Heart right ventricle (tissue), 16 donors: ENCODE results near the gene RPS19. TPM values are rescaled to one million over a fixed set of nuclear protein-coding genes. Genes with fewer than 3 reads are reported as not detected.

Source experiments
- ATAC-seq, 8 donors: fragments of 200-7000 bp; cut with Tn5 transposase; one replicate each; pipeline ENCODE4 v1.9.1; 2020; ENCODE audit warnings: mild to moderate bottlenecking in 8 of 8, moderate library complexity in 8 of 8, moderate number of reproducible peaks in 1 of 8
- DNase-seq, 2 donors: peaks; one replicate each; pipeline ENCODE4 v3.0.0-alpha.2; 2020
- H3K27ac ChIP-seq, 10 donors: fragments of 200-600 bp; sonication (generic) in 2 of 10; one replicate each; pipeline versions ENCODE4 v1.5.0 to v1.8.0; 2020 to 2022; ENCODE audit warnings: mild to moderate bottlenecking in 3 of 10
- H3K27me3 ChIP-seq, 7 donors: fragments of 200-600 bp; one replicate each; pipeline ENCODE4 v1.8.0; 2021 to 2022; ENCODE audit warnings: mild to moderate bottlenecking in 2 of 7
- H3K36me3 ChIP-seq, 9 donors: fragments of 200-600 bp; sonication (generic) in 1 of 9; one replicate each; pipeline versions ENCODE4 v1.5.0 to v1.8.0; 2020 to 2022; ENCODE audit warnings: mild to moderate bottlenecking in 2 of 9
- H3K4me1 ChIP-seq, 9 donors: fragments of 200-600 bp; sonication (generic) in 1 of 9; one replicate each; pipeline versions ENCODE4 v1.5.0 to v1.8.0; 2020 to 2022; ENCODE audit warnings: mild to moderate bottlenecking in 4 of 9
- H3K4me3 ChIP-seq, 10 donors: fragments of 200-600 bp; sonication (generic) in 2 of 10; one replicate each; pipeline versions ENCODE4 v1.5.0 to v1.8.0; 2020 to 2022; ENCODE audit warnings: mild to moderate bottlenecking in 7 of 10, moderate library complexity in 2 of 10
- H3K9me3 ChIP-seq, 11 donors: fragments of 200-600 bp in 10 of 11; sonication (generic) in 2 of 11; one replicate each; pipeline versions ENCODE4 v1.5.0 to v1.8.0; 2013 to 2022; ENCODE audit warnings: mild to moderate bottlenecking in 2 of 11, control low read depth in 1 of 11, moderate library complexity in 1 of 11
- CTCF ChIP-seq, 9 donors: fragments of 200-600 bp; sonication (generic) in 2 of 9; IDR thresholded peaks; one replicate each; pipeline versions ENCODE4 v1.5.0 to v1.8.0; 2021 to 2022; ENCODE audit warnings: antibody characterized with exemption in 9 of 9, mild to moderate bottlenecking in 5 of 9, moderate library complexity in 1 of 9
- WGBS, 2 donors: extraction: QIAGEN DNeasy Blood & Tissue Kit; methylation state at CpG; one replicate each; pipeline ENCODE4 v1.1.7; 2013; ENCODE audit warnings: inconsistent platforms in 1 of 2; 5-methylcytosine and 5-hydroxymethylcytosine counted together
- intact Hi-C, 10 donors: fragments of 100-400 bp; cut with DNase I; formaldehyde crosslinking; loops; one replicate each; pipeline versions ENCODE4 v1.11.1 to v1.14.2; 2022
- polyA plus RNA-seq, 2 donors: library from polyadenylated mRNA; stranded (reverse); fragments of 200-250 nt; gene quantifications; one replicate each; pipeline ENCODE4 v1.2.3, GENCODE V29; 2013
- total RNA-seq, 10 donors: library from RNA; stranded (reverse); fragmentation: NEBNext Ultra II Directional in 3 of 10; extraction: Animal tissue kit (Norgen Biotek cat#: 25700) in 3 of 10; gene quantifications; one replicate each; pipeline versions ENCODE4 v1.2.1 to v1.2.4, GENCODE V29; 2021 to 2023
- donor health status: Arrhythmogenic right ventricular cardiomyopathy.
- donor health status: ischemic (EF 13 %, LVEDD 7.1; RV severe dilation, severe dysfunction).
- donor health status: healthy with polysubstance abuse.
- donor health status: DM: no; HTN: yes; CAD: no.
- donor health status: DM: no; HTN: no; CAD: no.
- donor health status: ischemic (EF 25% LVEDD 6.9; RV normal size, moderate dysfunction).
- donor health status: ischemic (EF 25% LVEDD 5.7; RV mildly dilated, moderate dysfunction).
- donor health status: healthy.
- donor health status: DM: yes; HTN: yes; CAD: no.
- donor health status: Ischemic cardiomyopathy.
- donor health status: ischemic (EF 35%, LVEDD 5.7; RV mildly dilated, moderate dysfunction).
- donor health status: nonischemic (EF 11% LVEDD 7.7; RV severe dilation, severe dysfunction).
- donor health status: DM: yes; HTN: yes; CAD: no.
- donor health status: PGD.
- donor health status: ischemic (EF 29% LVEDD 5.4; RV normal size, mild dysfunction).
- donor health status: nonischemic (EF 23%, LVEDD 6.1; RV moderate dilation, normal function).

The RPS19 gene
- total and polyA plus RNA-seq, 12 donors = 446 to 1,996 (median 596) TPM

DNA sequence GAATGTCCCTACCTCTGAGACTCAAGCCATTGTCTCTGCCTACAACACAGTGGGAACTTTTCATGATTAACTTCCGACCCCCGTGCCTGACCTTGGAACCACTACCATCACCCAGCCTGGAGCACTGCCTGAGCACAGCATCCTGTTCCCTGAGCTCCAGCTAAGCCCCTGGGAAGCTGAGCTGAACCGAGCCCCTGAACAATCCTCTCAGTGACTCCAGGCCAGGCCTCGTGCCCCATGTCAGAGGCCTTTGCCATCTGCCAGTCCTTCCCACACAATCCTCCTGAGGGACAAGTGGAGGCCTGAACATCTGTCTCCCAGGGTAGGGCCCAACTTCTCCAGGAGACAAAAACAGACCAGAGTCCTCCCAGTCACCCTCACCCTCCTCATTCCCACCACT, 46.1 kb upstream of the RPS19 start:
- TF ChIP-seq CTCF (IDR thresholded peaks at IDR 0.05) = no peak
- no peak overlapping the region for H3K4me3 ChIP-seq
- ATAC-seq = no peak
- peaks cover 0 to 36% (median 20%) of the 10 kb centered on the region in 7 donors for H3K27me3 ChIP-seq
- H3K36me3 ChIP-seq = no peaks in the 10 kb centered on the region
- DNase-seq = no peak
- intact Hi-C loops = no loop called here
- 42 to 56% methylated on average over 4 of the region's 4 CpGs for WGBS, 2 donors
- no peak overlapping the region for H3K27ac ChIP-seq
- H3K9me3 ChIP-seq = no peaks in the 10 kb centered on the region
- peaks cover 0 to 28% (median 0%) of the 10 kb centered on the region in 9 donors for H3K4me1 ChIP-seq

DNA sequence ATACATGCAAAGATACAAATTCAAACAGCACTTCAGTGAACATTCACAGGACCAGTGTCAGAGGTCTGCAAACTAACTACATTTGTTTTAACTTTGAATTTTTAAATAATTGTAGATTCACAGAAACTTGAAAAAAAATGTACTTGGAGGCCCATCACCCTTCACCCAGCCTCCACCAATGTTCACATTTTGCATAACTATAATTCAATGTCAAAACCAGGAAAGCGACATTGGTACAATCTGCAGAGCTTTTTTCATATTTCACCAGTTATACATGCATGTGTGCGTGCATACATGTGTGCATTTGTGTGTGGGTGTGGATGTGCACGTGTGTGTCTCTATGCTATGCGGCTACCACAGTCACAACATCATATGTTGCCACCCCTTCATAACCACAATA, 44.8 kb upstream of the RPS19 start:
- TF ChIP-seq CTCF (IDR thresholded peaks at IDR 0.05) = no peak
- Histone ChIP-seq H3K4me3 (no peak overlapping the region), H3K36me3 (no peaks in the 10 kb centered on the region), H3K4me1 (peaks cover 0 to 16% (median 0%) of the 10 kb centered on the region in 9 donors), H3K27me3 (peaks cover 0 to 37% (median 10%) of the 10 kb centered on the region in 7 donors), H3K27ac (no peak overlapping the region), H3K9me3 (no peaks in the 10 kb centered on the region)
- 60 to 75% methylated on average over 4 of the region's 4 CpGs for WGBS, 2 donors
- intact Hi-C loops = no loop called here
- ATAC-seq (no peak), DNase-seq (no peak)

GRCh38 chr19:41816761-41817160, 43.3 kb upstream of the RPS19 start:
- Histone ChIP-seq H3K36me3 (no peaks in the 10 kb centered on the region), H3K4me1 (peaks cover 0 to 2% (median 0%) of the 10 kb centered on the region in 9 donors), H3K27me3 (peaks cover 0 to 34% (median 18%) of the 10 kb centered on the region in 7 donors), H3K9me3 (no peaks in the 10 kb centered on the region), H3K4me3 (no peak overlapping the region), H3K27ac (no peak overlapping the region)
- TF ChIP-seq CTCF (IDR thresholded peaks at IDR 0.05) = no peak
- intact Hi-C loops = no loop called here
- WGBS, 2 donors = 72% methylated on average over 2 of the region's 2 CpGs
- no peak for DNase-seq
- ATAC-seq = no peak

DNA sequence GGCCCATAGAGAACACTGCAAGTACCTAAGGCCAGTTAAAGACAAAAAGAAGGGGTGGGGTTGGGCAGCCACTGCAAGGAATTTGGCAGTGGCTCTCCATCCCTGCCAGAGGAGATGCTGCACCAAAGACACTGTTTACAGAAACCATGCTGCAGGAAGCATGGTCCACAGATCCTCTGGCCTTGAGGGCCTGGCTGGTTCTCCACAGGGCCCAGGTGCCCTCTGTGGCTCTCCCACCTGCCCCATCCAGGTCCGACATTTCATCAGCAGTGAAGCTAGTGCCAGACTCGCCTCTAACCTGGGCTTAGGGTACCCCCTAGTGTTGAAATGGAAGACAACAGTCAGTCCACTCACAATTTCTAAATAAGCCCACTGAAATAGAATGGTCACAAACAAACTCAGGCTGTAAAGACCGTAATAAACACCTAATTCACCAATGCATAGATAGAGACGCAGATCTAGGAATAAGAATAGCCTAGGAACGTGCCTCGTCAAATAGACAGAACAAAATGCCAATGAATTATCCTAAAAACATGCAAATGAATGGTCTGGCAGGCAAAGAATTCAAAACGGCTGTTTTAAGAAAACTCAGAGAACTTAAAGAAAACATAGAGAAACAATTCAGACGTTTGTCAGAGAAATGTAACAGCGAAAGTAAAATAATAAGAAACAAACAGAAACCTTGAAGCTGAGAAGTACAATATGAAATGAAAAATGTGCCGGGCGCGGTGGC, 38.9 kb upstream of the RPS19 start:
- ATAC-seq = peak in 1 of 8 donors; percentile 45
- no peaks in the 10 kb centered on the region for H3K36me3 ChIP-seq
- H3K27me3 ChIP-seq = peaks cover 0 to 49% (median 20%) of the 10 kb centered on the region in 7 donors
- intact Hi-C loops = no loop called here
- no peak overlapping the region for H3K4me3 ChIP-seq
- no peak for DNase-seq
- no peaks in the 10 kb centered on the region for H3K4me1 ChIP-seq
- no peak overlapping the region for H3K27ac ChIP-seq
- peaks cover 0 to 2% (median 0%) of the 10 kb centered on the region in 11 donors for H3K9me3 ChIP-seq
- TF ChIP-seq CTCF (IDR thresholded peaks at IDR 0.05) = peak in 7 of 9 donors; percentile 35 to 75 (median 47)
- 37 to 39% methylated on average over 12 of the region's 12 CpGs for WGBS, 2 donors
